Suprapubic skin (tissue), 4 donors: ENCODE measurements around the gene PABPN1L.

Experiments
- CTCF ChIP-seq, 2 donors: fragments of 200-600 bp in 1 of 2; fragments of 450-650 bp in 1 of 2; sonication (generic) in 1 of 2; IDR thresholded peaks; one replicate each; pipeline ENCODE4 v1.5.1; 2016 to 2019; ENCODE audit warnings: antibody characterized with exemption in 2 of 2, mild to moderate bottlenecking in 1 of 2, moderate library complexity in 1 of 2
- EP300 ChIP-seq: sonication (generic); formaldehyde crosslinking; IDR thresholded peaks from one replicate; pipeline ENCODE4 v1.6.1; 2017; ENCODE audit warnings: antibody characterized with exemption
- POLR2AphosphoS5 ChIP-seq, 3 donors: sonication (generic); formaldehyde crosslinking; IDR thresholded peaks; one replicate each; pipeline ENCODE4 v1.6.1; 2017; ENCODE audit warnings: antibody characterized with exemption in 3 of 3

DNA sequence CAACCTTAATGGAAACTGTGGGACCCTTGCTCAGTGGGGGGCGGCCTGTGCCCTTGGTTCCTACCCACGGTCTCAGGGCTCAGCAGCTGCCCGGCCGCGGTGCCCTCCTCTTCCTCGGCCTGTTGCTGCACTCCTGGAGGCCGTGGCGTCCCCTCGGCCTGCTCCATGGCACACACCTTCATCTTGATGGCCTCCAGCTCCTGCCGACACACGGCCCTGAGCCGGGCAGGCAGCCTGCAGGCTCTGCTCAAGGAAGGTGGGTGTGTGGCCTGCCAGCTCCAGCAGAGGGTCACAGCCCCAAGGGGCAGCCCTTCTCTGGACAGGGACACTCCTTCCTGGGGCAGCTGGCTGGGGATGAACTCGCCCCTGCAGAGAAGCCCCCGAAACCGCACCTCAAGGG is 718 bp downstream of the PABPN1L start:
- TF ChIP-seq POLR2AphosphoS5 (IDR thresholded peaks at IDR 0.05) (no peak), CTCF (IDR thresholded peaks at IDR 0.05) (no peak), EP300 (no peak)
